Activated CD4-positive, alpha-beta T cell treated with anti-CD3 and anti-CD28 coated beads for 24 hours (primary cell): Measurements from ENCODE around the gene PKHD1.
A peak's percentile ranks its signal among the peaks of the same experiment; 100 is the strongest.
"Not testable (repeated sequence)": the region's sequence is repeated elsewhere in the genome, so short reads cannot be mapped to it uniquely, and the experiment has no call there.

Experiments
- DNase-seq, 2 donors: peaks; one replicate each; pipeline ENCODE4 v3.0.0-alpha.2; 2020; ENCODE audit warnings: low read depth in 2 of 2

Gene PKHD1

DNA sequence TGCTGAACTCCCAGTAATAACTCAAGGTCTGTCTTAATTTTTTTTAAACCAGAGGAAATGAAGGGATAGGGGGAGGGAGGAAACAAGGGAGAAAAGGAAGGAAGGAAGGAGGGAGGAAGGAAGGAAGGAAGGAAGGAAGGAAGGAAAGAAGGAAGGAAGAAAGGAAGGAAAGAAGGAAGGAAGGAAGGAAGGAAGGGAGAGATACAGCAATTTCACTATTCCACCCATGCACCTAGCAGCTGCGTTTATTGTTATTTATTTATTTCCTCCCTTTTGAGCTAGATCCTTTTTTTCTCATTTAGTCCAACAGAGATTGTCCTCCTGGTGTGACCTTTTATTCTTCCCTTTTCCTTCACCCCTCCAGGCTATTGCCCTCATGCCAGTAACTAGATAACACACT, 97.6 kb downstream of the PKHD1 start:
- no peak for DNase-seq

DNA sequence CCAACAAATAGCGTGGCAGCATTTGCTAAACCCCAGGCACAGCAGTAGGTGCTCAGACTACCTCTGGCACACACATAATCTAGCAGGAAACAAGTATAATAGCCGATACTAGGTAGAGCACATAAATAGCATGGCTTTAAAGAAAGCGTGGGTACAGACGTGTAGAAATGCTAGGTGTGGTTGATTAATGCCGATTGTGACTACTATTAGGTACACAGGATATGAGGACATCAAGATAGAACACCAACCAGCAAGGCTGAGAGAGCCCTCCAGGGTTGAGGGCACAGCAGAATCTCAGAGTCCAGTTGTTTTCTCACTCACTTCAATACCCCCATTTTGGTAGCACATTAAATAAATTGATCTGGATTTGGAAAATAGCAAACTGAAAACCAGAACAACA, 100.5 kb downstream of the PKHD1 start:
- DNase-seq, result no peak

DNA sequence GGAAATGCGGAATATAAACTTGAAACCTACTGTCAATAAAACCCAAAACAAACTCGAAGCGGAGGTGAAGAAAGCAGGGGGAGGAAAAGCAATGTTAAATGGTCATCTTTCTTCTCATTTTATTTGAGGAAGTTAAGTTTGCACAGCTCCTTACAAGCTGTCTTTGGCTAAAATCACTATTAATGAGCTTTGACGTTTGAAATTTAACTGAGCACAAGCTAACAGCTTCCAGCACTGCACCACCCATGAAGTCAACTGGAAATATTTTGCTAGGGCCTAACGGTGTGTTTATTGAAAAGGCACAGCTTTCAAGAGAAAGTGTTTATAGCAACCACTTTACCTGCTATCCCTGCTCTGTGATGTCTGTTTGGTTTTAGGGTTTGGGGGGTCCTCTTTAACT, 103.8 kb downstream of the PKHD1 start:
- DNase-seq, result no peak

DNA sequence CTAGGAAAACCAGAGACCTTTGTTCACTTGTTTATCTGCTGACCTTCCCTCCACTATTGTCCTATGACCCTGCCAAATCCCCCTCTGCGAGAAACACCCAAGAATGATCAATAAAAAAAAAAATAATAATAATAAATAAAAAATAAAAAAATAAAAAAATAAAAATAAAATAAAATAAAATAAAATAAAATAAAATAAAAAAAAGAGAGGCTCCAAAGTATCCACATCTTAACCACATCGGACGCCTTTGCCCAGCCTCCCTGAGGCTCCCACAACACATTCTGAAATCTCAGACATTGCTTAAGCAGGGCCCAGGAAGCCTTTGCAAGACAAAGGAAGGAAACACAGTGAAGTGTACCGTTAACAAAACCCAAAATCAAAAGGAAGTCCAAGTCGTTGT, 104.7 kb downstream of the PKHD1 start:
- DNase-seq, result not testable (repeated sequence)

DNA sequence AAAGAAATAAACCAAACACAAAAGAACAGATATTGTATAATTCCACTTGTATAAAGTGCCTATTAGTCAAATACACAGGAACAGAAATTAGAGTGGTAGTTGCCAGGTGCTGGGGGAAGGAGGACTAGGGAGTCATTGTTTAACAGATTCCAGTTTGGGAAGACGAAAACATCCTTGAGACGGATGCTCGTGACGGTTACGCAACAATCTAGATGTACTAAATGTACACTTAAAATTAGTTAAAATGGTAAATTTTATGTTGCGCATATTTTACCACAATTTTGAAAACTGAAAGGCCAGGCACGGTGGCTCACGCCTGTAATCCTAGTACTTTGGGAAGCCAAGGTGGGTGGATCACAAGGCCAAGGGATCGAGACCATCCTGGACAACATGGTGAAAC, 111.0 kb downstream of the PKHD1 start:
- DNase-seq, result no peak

DNA sequence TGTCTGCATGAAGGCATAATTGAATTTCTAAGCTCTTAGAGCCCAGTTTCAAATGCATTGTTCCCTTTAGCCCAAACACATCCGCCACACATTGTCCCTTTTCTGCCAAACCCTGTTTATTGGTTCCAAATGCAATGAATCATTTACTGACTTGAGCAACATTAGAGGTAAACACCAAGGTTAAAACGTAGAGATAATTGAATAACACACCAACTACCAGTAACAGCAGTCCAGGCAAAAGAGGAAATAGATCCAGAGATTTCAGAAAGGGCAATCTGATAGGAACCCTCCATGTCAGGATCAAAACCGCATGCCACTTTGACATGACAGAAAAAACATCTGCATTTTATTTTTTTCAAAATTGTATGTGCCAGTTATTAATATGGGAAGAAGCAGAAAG, 114.8 kb downstream of the PKHD1 start:
- DNase-seq, result no peak

DNA sequence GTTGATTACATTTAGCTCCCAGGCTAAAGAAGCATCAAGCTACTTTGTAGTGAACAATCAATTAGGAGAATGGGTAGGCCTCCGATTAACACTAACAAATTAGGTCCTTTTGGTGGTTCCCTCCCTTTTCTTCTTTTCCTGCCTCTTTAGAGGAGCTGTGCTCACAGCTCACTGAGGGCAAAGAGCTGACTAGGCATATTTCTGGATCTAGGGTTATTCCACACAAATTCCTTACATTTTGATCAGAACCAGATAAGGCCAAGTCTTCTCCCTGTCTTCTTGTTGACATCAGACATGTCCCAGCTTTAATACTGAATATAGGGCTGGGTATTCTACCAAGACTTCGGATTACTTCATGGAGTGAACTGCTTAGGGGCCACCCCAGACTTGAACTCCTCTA, 119.1 kb downstream of the PKHD1 start:
- no peak for DNase-seq

DNA sequence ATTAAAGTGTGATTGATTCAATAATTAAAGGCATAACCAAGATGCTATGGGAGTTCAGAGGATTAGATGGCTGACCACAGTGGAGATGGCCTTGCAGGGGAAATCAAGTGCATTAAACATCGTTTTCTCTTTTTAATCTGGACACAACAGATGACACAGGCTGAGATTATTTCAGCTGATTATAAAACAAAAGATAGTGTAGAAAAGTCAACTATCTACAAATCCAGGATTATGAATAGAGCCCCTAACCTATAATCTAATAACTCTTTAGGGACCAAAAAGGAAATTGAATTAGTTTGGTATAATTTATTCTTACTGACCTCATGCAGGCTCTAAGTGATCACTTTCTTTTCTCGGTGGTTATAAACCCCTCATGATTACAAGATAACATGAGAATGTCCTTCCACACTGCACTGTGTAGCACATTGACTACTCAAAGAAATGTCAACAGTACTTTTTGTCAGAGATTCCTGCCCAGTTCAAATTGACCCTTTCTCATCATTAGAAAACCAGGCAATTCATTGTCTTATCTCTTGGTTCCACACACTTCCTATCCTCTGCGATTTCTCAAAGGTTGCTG, 122.1 kb downstream of the PKHD1 start:
- DNase-seq, result no peak

DNA sequence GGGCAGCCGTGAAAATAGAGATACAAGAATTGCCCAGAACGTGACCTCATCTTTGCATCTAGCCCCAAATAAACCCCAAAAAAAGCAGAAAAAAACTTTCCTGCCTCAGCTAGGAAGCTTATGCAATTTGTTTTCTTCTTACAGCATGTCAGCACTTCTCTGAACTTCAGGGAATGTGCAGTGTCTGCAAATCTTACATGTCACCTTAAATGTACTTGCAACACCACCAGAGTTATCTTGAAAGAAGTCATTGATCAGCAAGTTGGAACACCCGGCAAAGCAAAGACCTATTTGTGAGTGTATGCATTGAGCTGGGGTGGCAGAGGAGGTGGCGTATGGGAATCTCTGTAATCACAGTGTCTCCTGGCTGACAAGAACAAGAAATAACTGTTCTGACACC, 123.4 kb downstream of the PKHD1 start:
- DNase-seq, result no peak

DNA sequence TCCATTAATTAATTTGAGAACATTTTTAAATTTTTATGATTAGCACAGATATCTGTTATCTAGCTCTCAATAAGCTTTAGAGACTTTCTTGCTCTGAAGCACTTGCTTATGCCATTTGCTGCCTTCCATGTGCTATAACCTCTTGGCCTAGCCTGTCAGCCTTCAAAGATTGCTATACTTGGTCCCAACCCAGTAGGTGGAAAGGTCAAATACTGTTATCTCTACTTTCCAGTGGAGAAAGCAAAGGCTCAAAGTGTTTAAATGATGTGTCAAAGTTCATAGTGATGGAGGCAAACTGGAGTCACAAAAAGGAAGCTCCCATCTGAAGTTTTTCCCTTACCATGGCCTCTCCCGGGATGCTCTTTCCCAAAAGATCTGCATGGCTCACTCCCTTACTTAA, 125.1 kb downstream of the PKHD1 start:
- DNase-seq, result no peak

DNA sequence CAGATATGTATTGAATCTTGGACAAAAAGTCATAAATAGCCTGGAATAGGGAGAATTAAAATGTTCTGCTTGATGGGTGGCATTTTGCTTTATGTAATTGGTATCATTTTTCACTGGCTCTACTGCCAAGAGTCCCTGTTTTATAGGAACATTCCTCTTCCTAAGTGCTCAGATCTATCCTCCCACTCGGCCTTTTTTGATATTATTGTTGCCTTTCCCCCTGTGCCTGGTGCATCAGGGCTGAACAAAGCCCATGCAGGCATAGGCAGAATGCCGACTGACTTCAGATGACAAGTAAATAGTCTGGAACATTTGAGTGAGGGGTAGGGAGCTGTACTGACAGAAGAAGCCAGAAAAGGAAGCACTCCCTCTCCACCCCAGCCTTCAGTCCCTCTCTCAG, 127.0 kb downstream of the PKHD1 start:
- DNase-seq, result no peak

DNA sequence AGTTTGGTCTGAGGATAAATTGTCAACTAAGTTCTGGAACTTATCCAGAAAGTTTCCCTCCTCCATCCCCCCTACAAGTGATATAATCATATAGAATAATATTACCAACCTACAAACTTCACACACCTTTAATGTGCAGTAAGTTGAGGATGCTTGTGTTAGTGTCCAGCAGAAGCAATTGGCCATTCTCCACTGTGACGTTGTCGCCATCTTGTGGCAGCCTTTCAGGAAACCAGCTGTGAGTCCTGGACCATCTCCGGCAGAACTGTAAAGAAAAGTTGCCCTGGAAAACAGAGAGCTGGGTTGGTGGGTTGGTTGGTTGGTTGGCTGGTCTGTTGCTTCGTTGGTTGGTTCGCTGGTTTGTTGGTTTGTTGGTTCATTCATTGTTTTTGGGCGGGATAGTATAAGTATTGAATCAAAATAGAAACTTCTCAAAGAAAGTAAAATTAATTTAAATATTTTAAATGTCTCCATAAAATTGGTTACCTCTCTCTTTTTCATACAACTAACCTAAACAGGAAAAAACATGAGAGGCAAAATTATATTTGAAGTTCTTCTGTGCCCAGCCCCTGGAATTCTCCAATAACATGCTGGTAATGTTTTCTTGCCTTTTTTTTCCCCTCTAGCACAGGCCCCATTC, 127.5 kb downstream of the PKHD1 start:
- peak in 1 of 2 donors; percentile 31 for DNase-seq

DNA sequence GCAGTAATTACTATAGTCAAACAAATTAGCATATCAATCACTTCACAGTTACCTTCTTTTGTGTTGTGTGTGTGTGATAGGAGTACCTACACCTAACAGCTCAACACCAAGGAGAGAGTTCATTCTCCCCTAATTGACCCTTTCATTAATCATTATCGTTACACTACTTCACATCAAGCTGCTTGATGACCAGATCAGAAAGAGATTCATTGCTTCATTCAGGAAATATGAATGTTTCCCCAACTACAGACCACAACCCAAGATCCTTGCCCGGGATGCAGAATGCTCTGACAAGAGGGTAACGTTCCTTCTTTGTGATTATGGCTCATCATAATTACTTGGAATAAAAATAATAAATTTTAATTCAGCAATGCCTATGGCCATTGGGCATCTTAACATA, 132.7 kb downstream of the PKHD1 start:
- DNase-seq, result no peak

DNA sequence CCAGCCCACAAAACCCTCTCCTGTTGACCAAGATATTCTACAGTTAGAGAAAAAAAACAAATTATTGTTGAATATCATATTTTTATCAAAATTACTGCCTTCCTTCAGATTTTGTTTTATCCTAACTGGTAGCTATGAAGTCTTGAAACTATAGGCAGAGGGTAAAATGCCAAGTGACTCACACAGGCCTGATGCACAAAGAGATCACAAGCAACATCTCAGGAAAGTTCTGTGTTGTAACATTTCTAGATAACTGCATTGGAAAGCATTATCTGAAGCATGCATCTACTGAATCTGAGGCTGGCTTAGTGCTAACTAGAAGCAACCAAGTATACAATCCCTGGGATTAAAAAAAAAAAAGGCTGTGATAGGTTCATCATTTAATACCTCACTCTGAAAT, 134.2 kb downstream of the PKHD1 start:
- no peak for DNase-seq

DNA sequence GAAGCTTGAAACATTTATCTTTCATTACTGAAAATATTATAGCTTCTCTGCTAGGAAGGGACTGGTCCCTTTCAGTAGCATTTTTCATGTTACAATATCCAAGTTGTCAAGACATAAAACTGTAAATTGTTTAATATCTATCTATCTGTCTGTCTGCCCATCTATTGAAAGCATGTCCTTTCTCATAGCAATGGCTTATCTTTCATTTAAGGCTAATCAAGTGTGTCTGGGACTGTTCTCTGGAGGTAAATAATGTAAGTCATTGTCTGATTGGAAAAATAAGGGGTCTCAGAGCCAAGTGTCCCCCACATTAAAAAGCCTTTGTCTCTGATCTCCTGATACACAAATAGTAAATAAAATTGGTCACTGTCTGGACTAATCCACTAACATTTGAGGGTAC, 135.5 kb downstream of the PKHD1 start:
- DNase-seq, result no peak

DNA sequence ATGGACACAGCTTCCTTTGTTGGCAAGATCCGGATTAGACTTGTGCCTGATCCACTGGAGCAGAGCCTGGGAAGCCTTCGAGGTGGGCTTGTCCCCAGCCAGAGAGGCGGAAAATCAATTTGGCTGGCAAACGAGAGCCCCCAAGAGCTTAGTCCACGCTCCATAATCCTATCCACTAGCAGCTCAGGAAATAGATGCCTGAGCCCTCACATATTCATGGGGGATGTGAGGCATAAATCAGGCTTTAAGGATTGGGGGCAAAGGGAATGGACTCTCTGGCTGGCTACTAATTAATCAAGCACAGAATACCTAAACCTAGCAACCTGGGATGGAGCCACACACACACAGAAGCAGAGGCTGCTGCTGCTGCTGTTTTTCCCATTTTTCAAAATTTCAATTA, 137.9 kb downstream of the PKHD1 start:
- DNase-seq, result no peak

DNA sequence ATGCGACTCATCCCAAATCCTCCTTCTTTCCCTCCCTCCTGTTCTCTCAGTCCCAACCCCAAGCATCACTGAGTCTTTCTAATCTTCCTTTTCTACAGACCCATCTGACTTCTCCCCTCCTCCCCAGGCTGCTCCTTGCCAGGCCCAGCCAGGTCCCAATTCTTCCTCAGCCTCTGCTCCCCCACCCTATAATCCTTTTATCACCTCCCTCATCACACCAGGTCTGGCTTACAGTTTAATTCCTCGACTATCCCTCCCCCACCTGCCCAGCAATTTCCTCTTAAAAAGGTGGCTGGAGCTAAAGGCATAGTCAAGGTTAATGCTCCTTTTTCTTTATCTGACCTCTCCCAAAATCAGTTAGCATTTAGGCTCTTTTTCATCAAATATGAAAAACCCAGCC, 147.7 kb downstream of the PKHD1 start:
- not testable (repeated sequence) for DNase-seq

DNA sequence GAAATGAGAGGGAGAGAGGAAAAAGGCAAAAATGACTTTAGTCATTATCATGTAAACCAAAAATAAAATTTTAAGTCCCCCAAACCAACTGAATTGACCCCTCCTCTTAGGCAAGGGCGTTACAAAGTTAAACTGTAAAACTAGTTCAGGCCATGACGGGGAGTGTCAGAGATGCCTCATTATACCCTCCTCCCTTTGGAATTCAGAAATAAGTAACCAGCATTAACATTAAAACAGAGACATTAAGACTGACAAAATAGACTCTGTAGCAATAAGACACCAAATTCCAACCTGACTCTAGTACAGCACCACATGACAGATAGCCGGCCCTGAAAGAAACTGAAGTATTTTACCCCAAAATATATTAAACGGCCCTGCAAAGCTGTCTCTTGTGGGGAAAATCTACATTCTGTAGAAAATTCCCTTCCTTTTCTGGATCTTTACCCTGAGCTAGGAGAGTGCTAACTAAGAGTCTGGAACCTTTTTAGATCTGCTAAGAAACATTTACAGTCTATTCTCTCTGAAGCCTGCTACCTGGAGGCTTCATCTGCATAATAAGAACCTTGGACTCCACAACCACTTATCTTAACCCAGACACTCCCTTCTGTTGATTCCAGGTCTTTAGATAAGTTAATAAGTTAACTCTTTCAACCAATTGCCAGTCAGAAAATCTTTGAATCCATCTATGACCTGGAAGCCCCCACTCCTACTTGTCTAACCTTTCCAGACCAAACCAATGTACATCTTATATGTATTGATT, 150.7 kb downstream of the PKHD1 start:
- no peak for DNase-seq

DNA sequence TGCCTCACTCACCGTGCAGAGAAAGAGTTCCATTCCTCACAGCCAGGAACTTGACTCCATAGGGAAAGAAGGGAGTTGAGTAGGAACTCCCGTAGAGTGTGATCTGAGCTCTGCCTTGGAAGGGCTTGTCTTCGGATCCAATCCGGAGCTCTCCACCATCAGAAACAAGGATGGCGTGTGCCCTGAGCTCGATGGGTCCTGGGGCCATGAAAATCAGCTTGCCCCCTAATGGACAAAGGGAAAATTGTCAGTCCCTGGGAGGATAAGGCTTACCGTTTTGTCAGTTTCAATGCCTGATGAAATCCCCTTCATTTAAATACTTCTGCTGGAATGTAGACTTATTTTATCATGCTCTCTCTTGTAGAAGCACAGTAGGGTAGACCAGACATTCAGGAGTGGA, 153.3 kb downstream of the PKHD1 start:
- no peak for DNase-seq

DNA sequence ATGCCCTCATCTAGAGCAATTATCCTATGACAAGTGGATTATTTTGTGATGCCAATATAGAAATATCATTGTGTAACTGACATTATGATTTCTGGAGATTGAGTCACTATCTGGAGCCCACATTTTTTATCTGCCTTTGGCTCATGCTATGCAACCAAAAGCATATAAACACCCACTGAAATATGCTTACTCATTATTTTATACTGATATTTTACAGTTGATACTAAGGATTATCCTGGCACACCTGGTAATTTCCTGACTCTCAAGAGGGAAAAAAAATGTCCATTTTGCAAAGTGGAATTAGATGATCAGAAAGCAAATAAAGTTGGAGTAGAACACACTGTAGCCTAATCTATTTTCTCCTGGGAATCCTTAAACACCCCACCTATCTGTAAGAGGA, 154.5 kb downstream of the PKHD1 start:
- no peak for DNase-seq

DNA sequence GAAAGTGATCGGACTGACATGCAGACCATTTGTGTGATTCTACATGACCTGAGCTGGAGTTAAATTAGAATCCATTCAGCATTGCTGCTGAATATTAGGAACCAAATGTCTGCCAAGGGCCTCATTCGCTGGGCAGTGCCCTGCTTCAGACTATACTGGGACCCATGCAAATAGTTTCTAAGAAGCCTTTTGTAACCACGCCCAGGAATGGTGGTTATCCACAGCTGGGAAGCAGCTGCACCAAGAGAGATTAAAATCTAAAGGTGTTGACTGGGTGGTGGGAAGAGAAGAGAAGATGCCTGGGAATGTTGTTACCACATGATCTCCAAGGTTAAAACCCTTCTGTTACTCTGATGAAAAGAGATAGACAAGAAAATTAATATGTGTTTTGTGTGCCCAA, 156.8 kb downstream of the PKHD1 start:
- DNase-seq, result no peak

DNA sequence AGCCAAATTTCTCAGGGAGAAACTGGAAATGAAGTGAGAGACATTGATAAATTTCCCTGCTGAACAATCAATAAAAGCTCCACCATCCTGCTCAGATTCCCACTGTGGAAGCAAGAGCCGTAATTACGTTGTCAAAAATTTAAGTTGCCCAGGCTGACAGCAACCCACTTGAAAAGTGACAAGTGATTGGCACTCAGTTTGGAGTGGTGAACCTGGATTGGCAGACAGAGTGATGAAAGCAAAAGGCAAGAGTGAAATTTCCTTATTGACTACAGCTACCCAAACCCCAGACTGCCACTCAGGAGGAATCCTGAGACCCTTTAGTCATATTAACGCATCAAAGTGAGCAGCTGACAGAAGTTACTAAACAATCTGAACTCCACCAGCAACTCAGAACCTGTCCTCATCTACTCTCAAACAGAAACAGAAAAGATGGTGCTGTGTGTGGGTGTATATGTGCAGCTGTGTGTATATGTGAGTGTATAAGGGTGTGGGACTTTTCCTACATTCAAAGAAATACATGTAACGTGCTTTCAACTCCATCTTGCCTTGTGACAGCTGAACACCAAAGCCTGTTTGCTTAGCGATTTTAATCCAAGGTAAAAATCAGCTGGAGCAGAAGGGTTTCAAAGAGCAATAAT, 157.4 kb downstream of the PKHD1 start:
- DNase-seq, result no peak

DNA sequence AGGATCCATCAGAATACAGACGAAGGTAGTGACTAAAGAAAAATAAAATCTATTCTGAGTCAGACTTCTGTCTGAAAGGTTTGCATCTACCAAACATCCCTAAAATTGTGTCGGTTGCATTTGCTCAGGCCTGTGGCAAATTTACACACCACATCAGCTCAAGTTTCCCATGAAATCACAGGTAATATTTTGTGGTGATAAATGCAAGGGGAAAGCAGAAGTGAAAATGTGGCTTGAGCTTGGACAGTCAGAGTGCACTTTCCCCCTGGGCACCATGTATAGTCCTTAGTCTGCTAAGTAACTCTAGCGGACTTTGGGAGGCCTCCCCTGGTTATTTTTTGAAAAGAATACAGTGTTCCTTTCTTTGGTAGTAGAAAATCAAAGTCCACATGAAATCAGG, 159.1 kb downstream of the PKHD1 start:
- DNase-seq, result no peak
